ENCODE data around the gene NTSR1.

- TF ChIP-seq CTCF (IDR thresholded peaks at IDR 0.05) (no peak), ZFX (IDR thresholded peaks at IDR 0.05; ENCODE audit: borderline replicate concordance) (no peak)
These were observed 60.1 kb downstream of the NTSR1 start for GRCh38 chr20:62768551-62769287.
